ENCODE measurements around the gene IZUMO4.

Gene IZUMO4

DNA sequence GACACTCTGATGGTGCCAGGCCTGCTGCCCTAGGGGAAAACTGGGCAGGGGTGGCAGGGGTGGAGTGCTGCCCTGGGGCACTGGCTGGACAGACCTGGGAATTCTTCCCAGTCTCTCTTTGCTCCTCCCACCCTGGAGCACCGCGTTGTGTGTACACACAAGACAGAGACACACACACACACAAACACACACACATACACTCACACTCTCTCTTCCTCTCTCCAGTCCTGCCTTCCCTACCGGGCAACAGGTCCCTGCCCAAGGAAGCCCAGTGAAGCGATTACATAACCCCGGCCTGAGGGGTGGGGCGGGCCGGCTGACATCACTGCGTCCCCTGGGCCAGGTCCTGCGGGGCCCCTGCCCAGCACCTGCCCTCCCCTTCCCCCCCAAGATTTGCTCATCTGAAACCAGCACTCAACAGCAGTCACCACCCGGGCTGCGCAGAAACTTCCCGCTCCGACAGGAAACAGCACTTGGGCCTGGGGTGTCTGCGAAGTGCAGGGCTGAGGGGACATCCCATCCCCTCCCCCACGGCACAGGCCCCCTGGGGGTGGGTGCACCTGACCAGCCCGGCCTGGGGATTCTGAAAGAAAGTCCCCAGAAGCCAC lies 46.9 kb upstream of the IZUMO4 start:
- peak overlapping the region; percentile 91 for H3K4me3 ChIP-seq (ENCODE audit: low read depth, low read length)
- DNase-seq (ENCODE audit: low read depth) = peak; percentile 77
- TF ChIP-seq CTCF (conservative IDR thresholded peaks at IDR 0.05; ENCODE audit: low read depth, low read length) = no peak

DNA sequence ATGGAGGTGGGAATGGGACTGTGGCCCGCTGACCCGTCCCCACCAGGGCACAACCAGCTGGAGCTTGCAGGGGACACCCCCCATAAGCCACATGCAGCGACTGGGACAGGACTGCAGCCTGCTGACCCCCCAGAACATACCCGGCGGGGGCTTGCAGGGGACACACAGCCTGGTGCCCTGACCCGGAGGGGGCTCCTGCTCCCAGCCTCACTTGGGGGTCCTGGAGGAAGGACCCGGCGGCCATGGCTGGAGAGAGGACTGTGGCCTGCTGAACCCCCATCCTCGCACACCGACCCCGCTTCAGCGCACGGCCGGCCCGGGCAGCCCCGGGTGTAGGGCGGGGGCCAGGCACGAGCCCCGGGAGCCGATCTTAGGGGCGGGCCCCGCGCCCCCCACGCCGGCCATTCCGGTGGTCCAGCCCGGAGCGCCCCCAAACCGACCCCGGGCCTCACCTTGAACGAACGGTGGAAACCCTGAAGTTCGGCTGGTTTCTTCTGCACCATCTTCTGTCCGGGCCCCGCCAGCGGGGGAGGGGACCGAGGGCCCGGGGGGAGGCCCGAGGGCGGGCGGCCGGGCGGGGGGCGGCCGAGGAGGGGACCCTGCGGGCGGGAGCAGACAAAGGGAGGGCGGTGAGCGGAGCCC lies 46.2 kb upstream of the IZUMO4 start:
- peak overlapping the region; percentile 91 for H3K4me3 ChIP-seq (ENCODE audit: low read depth, low read length)
- DNase-seq (ENCODE audit: low read depth) = no peak
- no peak for TF ChIP-seq CTCF (conservative IDR thresholded peaks at IDR 0.05; ENCODE audit: low read depth, low read length)

DNA sequence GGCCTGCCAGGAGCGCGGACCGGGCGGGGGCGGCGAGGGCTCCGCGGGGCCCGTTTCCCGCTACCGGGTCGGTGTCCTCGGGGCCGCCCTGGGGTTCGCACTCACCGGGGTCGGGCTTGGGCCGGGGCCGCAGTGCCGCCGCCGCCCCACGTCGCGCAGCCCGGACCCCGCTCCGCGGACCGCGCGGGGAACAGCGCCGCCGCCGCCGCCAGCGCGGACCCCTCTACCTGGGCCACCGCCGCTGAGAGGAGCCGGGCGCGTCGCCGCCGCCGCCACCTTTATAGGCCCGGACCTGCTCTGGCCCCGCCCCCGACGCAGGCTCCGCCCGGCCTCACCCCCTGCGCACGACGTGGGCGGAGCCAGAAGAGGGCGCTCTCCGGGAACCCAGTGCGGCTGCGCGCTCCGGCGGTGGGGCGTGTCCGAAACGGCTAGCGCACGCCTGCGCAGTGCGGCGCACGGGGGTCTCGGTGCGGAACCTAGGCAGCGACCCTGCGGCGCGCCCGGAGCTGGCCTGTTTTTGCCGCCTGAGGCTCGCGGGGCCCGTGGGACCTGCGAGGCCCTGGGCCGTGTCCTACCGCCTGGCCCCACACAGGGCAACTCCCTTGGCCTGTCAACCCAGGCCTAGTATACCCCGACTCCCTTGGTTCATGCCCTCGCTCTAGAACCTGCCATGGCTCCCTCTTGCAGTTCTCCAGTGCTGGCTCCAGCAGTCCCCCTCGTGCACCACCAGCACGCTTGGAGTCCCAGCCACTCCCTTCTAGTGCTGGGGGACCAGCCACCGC lies 45.5 kb upstream of the IZUMO4 start, which contains the start of gene MKNK2:
Gene MKNK2 (minus strand): TSS at position 254 of the 782 bp plus-strand sequence. CDS start 393 bp downstream, outside the sequence.
- H3K4me3 ChIP-seq (ENCODE audit: low read depth, low read length) = peak within 1 kb of the TSS; percentile 91
- peak; percentile 45 for TF ChIP-seq CTCF (conservative IDR thresholded peaks at IDR 0.05; ENCODE audit: low read depth, low read length)
- DNase-seq (ENCODE audit: low read depth) = peak; percentile 89

- no peak for DNase-seq (ENCODE audit: low read depth)
- no peak for TF ChIP-seq CTCF (conservative IDR thresholded peaks at IDR 0.05; ENCODE audit: low read depth, low read length)
- no peak overlapping the region for H3K4me3 ChIP-seq (ENCODE audit: low read depth, low read length)
Measured at GRCh38 chr19:2051773-2052704, 44.7 kb upstream of the IZUMO4 start.

GRCh38 chr19:2053601-2054389 lies 42.9 kb upstream of the IZUMO4 start:
- H3K4me3 ChIP-seq (ENCODE audit: low read depth, low read length) = no peak overlapping the region
- TF ChIP-seq CTCF (conservative IDR thresholded peaks at IDR 0.05; ENCODE audit: low read depth, low read length) = no peak
- DNase-seq (ENCODE audit: low read depth) = peak; percentile 86

GRCh38 chr19:2054763-2055162 lies 42.0 kb upstream of the IZUMO4 start:
- no peak for DNase-seq (ENCODE audit: low read depth)
- TF ChIP-seq CTCF (conservative IDR thresholded peaks at IDR 0.05; ENCODE audit: low read depth, low read length) = no peak

More at GRCh38 chr19:2054763-2055162, 42.0 kb upstream of the IZUMO4 start:
- H3K4me3 ChIP-seq (ENCODE audit: low read depth, low read length) = no peak overlapping the region
